Epithelial cell of prostate (primary cell): ENCODE measurements around the gene CNDP1.
A peak's percentile ranks its signal among the peaks of the same experiment; 100 is the strongest.

ENCODE experiments used
- DNase-seq: peaks from one replicate; pipeline ENCODE4 v3.0.0-alpha.2; 2011; ENCODE audit warnings: low read depth, low spot score
- H3K27ac ChIP-seq: fragments of 450-650 bp; 2 replicates; pipeline ENCODE4 v1.5.1; 2017; ENCODE audit warnings: mild to moderate bottlenecking

The CNDP1 gene

DNA sequence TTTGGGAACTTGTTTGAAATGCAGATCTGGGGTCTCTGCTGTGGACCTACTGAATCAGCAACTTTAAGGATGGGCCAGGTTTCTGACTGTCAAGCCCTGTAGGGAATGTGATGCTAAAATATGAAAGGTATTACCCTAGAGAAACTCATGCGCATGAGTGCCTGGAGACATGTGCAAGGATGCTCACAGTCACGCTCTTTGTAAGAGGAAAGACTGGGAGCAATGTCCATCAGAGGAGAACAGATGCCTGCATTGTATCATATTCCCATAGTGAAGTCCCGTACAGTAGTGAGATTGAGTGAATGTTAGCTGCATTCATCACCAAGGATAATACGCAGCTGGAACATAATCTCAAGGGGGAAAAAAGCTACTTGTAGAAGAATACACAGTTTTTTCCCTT lies 77.5 kb downstream of the CNDP1 start:
- DNase-seq = no peak
- no peak overlapping the region for H3K27ac ChIP-seq

DNA sequence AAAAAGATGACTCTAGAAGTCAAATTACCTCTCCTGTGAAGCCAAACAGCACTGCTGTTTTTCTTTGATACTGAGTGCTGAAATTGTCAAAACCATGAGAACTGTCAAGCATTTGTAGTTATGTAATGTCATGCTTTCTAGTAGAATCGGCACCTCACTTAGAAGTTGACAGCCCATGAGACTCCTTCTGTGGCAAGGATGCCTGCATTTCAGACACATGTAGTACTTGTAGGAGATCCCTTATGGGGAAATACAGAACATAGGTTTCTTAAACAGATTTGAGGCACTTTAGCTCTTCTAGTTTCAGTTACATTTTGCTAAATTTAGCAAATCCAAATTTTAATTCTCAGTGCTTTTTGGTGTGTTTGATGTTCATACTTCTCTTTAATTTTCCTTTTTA lies 79.1 kb downstream of the CNDP1 start:
- no peak for DNase-seq
- no peak overlapping the region for H3K27ac ChIP-seq

DNA sequence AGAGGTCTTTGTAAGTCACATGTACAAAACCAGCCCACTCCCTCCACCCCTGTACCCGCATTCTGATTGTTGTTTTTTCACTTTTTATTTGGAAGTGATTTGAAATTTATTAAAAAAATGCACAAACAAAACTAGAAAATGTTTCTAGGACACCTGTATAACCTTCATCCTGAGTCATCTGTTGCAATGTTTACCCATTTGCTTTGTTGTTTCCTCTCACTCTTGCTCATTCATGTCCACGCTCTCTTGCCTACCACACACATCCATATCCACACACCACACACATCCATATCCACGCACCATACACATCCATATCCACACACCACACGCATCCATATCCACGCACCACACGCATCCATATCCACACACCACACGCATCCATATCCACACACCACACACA lies 82.2 kb downstream of the CNDP1 start:
- DNase-seq = no peak
- peak overlapping the region; percentile 40 for H3K27ac ChIP-seq

DNA sequence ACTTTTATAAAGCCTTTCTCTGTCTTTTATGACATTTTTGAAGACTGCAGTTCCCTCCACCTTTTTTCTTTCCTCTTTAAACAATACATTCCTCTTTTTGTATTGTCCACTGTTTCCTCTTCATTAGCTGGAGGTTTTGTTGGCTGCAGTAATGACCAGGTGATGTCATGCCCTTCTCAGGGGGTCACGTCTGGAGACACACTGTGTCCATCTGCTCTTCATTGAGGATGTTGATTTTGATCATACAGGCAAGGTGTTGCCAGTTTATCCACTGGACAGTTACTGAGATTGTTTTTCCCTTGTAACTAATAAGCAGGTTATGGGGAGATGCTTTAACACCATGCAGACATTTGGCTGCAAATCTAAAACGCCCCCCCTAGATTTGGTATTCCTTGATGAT lies 83.2 kb downstream of the CNDP1 start:
- no peak for DNase-seq
- H3K27ac ChIP-seq = no peak overlapping the region

DNA sequence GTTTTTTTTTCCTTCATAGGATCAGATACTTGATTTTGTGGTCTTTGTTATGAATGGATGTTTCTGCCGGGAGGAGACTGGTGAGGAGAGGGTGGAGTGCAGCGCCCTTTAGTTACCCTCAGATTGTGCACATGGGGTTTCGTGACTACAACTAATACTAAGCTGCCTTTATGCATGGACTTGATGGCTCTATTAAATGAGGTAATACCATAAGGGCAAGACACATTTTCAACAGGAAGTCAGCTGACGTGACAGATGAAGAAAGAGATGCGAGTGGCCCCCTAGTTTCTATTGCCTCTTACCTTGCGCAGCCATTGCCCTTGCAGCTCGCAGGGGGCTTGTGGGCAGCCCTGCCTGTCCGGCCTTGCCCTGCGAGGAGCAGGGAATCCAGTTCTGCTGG lies 87.8 kb downstream of the CNDP1 start:
- H3K27ac ChIP-seq = no peak overlapping the region
- DNase-seq = no peak

DNA sequence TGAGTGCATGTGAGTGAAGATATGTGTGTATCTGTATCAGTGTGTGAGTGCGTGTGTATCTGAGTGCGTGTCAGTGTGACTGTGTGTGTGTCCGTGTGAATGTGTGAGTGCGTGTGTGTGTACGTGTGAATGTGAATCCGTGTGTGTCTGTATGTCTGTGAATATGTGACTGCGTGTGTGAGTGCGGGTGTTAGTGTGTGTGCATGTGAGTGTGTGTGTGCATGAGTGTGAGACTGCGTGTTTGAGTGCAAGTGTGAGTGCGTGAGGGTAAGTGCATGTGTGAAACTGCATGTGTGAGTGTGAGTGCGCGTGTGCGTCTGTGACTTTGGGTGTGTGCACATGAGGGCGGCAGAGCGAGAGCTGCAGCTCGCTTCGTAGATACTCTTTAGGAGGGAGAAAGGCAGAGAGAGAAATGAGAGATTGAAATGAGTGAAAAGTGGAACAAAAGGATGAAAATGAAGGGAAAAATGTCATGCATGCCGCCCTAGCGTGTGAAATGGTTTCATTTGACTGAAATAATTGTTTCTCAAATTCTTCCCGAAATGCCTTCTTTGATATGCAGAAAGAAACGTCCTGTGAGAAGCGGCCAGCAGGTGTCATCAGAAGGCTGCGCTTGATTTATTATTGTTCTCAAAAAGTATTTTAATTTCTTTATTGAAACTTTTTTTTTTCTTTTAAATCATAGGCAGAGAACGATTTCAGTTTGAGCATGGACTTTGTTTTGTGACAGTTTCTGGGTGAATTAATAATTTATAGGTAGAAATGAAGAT lies 88.9 kb downstream of the CNDP1 start:
- H3K27ac ChIP-seq = no peak overlapping the region
- no peak for DNase-seq

DNA sequence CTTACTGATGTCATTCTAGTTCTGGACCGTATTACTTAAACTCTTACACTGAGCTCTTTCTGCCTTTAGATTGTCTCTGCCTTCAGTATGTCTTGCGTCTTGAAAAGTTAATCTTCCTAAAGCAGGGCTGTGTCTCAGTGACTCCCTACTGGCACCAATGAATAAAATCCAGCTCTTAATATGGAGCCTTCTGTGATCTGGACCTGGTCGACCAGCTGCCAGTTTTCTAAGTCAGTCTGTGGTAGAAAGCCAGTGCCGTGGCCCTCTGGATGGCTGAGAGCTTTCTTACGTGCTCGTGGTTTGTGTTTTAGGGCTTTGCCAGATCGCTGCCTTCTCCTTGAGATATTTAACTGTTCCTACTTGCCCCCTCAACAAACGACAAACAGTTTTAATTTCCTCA lies 90.2 kb downstream of the CNDP1 start:
- H3K27ac ChIP-seq = no peak overlapping the region
- no peak for DNase-seq

DNA sequence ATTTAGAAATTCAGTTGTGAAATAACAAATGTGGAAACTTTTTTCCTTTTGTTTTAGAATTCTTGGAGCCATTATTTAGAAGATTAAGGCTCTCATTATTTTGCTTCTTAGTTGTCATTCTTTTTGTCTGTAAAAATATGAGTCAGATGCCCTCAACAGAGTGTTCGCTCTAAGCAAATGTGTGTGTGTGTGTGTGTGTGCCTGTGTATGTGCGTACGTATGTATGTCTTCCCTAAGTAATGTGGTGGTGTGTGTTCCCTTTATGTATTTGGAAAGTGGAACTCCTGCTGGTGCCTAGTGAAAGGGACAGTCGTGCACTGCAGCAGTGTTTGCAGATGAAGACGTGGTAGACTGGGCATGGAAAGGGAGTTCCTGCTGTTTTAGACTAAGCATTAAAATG lies 90.9 kb downstream of the CNDP1 start:
- H3K27ac ChIP-seq = no peak overlapping the region
- no peak for DNase-seq

DNA sequence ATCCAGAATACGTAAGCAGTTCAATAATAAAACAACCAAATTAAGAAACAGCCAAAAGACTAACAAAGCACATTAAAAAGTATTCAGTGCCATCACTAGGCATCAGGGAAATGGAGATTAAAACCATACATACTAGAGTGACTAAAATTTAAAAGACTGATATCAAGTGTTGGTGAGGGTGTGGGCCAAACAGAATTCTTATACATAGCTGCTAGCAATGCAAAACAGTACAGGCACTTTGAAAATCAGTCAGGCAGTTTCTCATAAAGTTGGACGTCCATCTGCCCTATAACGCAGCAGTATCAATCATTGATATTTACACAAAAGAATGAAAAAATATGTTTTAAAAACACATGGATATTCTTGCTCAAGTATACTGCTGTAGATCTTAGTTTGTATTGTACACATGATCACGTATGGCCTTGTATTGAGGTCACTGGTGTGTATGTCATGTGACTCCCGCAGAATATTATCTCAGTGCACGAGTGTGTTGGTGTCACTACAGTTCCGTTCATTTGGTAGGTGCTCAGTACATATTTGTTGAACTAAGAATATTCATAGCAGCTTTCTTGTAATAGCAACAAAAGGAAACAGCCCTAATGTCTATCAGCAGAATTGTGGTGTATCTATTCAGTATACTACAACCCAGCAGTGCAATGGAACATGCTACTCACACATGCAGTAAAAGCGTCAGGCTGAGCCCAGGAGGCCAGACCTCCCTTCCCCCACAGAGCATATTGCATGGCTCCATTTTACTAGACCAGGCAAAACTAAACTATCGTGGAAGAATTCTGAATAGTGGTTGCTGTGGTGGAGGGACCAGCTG lies 92.0 kb downstream of the CNDP1 start:
- no peak overlapping the region for H3K27ac ChIP-seq
- DNase-seq = no peak

DNA sequence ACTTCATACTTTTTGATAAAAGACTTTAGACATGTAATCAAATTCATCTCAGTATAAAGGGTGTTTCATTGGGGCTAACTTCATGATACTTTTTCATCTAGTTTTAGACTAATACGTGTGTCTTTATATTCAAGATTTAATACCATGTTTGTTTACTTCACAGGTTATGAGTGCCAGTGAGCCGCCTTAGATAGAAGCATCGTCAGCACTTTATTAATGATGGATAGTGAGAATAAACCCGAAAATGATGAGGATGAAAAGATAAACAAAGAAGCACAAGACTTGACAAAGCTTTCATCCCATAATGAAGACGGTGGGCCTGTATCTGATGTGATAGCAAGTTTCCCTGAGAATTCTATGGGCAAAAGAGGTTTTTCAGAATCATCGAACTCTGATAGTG lies 96.5 kb downstream of the CNDP1 start:
- DNase-seq = no peak
- no peak overlapping the region for H3K27ac ChIP-seq

DNA sequence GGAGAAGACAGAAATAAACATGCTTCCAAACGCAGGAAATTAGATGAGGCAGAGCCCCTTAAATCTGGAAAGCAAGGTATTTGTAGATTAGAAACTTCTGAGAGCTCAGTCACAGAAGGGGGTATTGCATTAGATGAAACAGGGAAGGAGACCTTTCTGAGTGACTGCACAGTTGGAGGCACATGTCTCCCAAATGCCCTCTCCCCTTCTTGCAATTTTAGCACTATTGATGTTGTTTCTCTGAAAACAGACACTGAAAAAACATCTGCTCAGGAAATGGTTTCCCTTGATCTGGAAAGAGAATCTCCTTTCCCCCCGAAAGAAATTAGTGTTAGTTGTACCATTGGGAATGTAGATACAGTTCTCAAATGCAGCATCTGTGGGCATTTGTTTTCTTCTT lies 96.9 kb downstream of the CNDP1 start:
- DNase-seq = no peak
- no peak overlapping the region for H3K27ac ChIP-seq

DNA sequence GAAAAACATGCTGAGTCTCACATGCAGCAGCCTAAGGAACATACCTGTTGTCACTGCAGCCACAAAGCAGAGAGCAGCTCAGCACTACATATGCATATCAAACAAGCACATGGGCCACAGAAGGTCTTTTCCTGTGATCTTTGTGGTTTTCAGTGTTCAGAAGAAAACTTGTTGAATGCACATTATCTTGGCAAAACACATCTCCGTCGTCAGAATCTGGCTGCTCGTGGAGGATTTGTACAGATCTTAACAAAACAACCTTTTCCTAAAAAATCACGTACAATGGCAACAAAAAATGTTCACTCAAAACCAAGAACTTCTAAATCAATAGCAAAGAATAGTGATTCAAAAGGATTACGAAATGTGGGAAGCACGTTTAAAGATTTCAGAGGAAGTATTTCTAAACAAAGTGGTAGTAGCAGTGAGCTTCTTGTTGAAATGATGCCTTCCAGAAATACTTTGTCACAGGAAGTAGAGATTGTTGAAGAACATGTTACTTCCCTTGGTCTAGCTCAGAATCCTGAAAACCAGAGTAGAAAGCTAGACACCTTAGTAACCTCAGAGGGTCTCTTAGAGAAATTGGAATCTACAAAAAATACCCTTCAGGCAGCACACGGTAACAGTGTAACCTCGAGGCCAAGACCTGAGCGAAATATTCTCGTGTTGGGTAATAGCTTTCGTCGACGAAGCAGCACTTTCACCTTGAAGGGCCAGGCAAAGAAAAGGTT lies 97.5 kb downstream of the CNDP1 start:
- no peak for DNase-seq
- H3K27ac ChIP-seq = no peak overlapping the region

DNA sequence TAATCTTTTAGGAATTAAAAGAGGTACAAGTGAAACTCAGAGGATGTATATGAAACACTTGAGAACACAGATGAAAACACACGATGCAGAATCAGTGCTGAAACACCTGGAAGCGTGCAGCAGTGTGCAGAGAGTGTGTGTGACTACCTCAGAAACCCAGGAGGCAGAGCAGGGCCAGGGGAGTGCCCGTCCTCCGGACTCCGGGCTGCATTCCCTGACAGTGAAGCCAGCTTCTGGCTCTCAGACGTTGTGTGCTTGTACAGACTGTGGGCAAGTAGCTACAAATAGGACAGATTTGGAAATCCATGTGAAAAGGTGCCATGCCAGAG lies 98.0 kb downstream of the CNDP1 start:
- H3K27ac ChIP-seq = no peak overlapping the region

DNA sequence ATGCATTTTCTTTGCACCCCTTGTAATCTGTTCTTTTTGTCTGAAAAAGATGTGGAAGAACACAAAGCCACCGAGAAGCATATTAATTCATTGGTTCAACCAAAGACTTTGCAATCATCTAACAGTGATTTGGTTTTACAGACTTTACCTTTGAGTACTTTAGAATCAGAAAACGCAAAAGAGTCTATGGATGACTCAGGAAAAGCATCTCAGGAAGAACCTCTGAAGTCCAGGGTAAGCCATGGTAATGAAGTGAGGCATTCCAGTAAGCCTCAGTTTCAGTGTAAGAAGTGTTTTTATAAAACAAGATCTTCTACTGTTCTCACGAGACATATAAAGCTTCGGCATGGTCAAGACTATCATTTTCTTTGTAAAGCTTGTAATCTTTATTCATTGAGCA lies 98.6 kb downstream of the CNDP1 start:
- no peak overlapping the region for H3K27ac ChIP-seq
- no peak for DNase-seq

More for the DNA sequence above, 98.0 kb downstream of the CNDP1 start:
- DNase-seq = no peak

DNA sequence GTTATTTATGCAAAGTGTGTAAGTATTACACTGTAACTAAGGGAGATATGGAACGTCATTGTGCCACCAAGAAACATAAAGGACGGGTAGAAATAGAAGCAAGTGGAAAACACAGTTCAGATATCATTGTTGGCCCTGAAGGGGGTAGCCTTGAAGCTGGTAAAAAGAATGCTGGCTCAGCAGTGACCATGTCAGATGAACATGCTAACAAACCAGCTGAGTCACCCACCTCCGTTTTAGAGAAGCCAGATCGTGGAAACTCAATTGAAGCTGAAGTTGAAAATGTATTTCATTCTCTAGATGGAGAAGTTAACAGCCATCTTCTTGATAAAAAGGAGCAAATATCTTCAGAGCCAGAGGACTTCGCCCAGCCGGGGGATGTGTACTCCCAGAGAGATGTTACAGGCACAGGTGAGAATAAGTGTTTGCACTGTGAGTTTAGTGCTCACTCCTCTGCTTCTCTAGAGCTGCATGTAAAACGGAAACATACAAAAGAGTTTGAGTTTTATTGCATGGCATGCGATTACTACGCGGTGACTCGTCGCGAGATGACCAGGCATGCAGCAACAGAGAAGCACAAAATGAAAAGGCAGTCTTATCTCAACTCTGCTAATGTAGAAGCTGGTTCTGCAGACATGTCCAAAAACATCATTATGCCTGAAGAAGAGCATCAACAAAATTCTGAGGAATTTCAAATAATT lies 99.5 kb downstream of the CNDP1 start:
- peak overlapping the region; percentile 35 for H3K27ac ChIP-seq
- DNase-seq = no peak

DNA sequence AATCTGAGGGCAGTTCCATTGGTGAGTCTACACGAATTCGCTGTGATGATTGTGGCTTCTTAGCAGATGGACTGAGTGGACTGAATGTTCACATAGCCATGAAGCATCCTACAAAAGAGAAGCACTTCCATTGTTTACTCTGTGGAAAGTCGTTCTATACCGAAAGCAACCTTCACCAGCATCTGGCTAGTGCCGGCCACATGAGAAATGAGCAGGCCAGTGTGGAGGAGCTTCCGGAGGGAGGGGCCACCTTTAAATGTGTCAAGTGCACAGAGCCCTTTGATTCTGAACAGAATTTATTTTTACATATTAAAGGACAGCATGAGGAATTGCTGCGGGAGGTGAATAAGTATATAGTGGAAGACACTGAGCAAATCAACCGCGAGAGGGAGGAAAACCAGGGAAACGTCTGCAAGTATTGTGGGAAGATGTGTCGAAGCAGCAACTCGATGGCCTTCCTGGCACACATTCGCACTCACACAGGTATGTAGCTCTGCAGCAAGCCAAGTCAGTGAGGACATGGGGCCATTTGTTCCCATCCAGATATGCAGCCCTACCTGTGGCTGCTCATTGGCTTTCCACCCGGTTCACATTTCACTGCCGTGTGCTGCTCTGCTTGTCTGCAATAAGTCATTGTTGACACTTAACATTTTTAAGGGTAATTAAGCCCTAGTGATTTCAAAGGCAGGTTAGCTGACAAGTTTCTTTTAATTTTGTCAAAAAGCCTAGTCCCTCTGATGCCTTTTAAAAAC lies 101.1 kb downstream of the CNDP1 start:
- H3K27ac ChIP-seq = no peak overlapping the region
- no peak for DNase-seq
